ENCODE results near the gene SCO2. TPM values are rescaled to one million over a fixed set of nuclear protein-coding genes. Genes with fewer than 3 reads are reported as not detected.

Gene SCO2
- polyA plus RNA-seq, 1 donor from 2014 or later = 9.6 TPM

- Histone ChIP-seq H2AFZ (ENCODE audit: low read depth, low read length) (no peak overlapping the region), H3K79me2 (replicated peaks; ENCODE audit: insufficient read depth, low read length) (peaks cover 7% of the 10 kb centered on the region), H3K27me3 (ENCODE audit: insufficient read depth, low read depth, low read length) (no peaks in the 10 kb centered on the region), H3K9ac (ENCODE audit: low read length) (no peak overlapping the region), H3K4me2 (ENCODE audit: low read length) (no peak overlapping the region), H3K27ac (ENCODE audit: low read length) (no peak overlapping the region), H3K9me3 (ENCODE audit: low read length) (no peaks in the 10 kb centered on the region), H3K9me2 (ENCODE audit: insufficient read depth, low read length) (no peaks in the 10 kb centered on the region), H4K20me1 (ENCODE audit: insufficient read depth) (no peaks in the 10 kb centered on the region), H3F3A (ENCODE audit: insufficient read depth, low read length, poor library complexity, severe bottlenecking) (no peaks in the 10 kb centered on the region), H3K4me3 (ENCODE audit: low read length) (no peak overlapping the region), H3K36me3 (ENCODE audit: insufficient read depth, low read length) (no peaks in the 10 kb centered on the region)
- no peak for TF ChIP-seq RAD21 (conservative IDR thresholded peaks at IDR 0.05)
- TF ChIP-seq SMC3 (conservative IDR thresholded peaks at IDR 0.05; ENCODE audit: poor library complexity) = no peak
- no peak for TF ChIP-seq EP300 (conservative IDR thresholded peaks at IDR 0.05; ENCODE audit: poor library complexity, severe bottlenecking)
- TF ChIP-seq TAF1 (IDR thresholded peaks at IDR 0.05; ENCODE audit: low read depth) = no peak
- TF ChIP-seq CTCF (IDR thresholded peaks at IDR 0.05; ENCODE audit: poor library complexity, severe bottlenecking) = no peak
- no peak for TF ChIP-seq POLR2AphosphoS5 (IDR thresholded peaks at IDR 0.05)
- TF ChIP-seq EZH2 (IDR thresholded peaks at IDR 0.05; ENCODE audit: borderline replicate concordance, insufficient read depth, low read length, poor library complexity, severe bottlenecking) = no peak
These were observed 9.3 kb downstream of the SCO2 start for GRCh38 chr22:50516068-50516467.

GRCh38 chr22:50513175-50513574 is 12.2 kb downstream of the SCO2 start:
- TF ChIP-seq RAD21 (conservative IDR thresholded peaks at IDR 0.05) = no peak
- no peak for TF ChIP-seq CTCF (IDR thresholded peaks at IDR 0.05; ENCODE audit: poor library complexity, severe bottlenecking)
- no peak for TF ChIP-seq EP300 (conservative IDR thresholded peaks at IDR 0.05; ENCODE audit: poor library complexity, severe bottlenecking)
- no peak for TF ChIP-seq POLR2AphosphoS5 (IDR thresholded peaks at IDR 0.05)
- TF ChIP-seq MXI1 (conservative IDR thresholded peaks at IDR 0.05; ENCODE audit: poor library complexity, severe bottlenecking) = no peak
- no peak for TF ChIP-seq REST (IDR thresholded peaks at IDR 0.05; ENCODE audit: borderline replicate concordance)
- no peak for TF ChIP-seq EZH2 (IDR thresholded peaks at IDR 0.05; ENCODE audit: borderline replicate concordance, insufficient read depth, low read length, poor library complexity, severe bottlenecking)
- no peak for TF ChIP-seq SMC3 (conservative IDR thresholded peaks at IDR 0.05; ENCODE audit: poor library complexity)
- TF ChIP-seq TAF1 (IDR thresholded peaks at IDR 0.05; ENCODE audit: low read depth) = no peak
- H3K27ac ChIP-seq (ENCODE audit: low read length) = no peak overlapping the region
- H4K20me1 ChIP-seq (ENCODE audit: insufficient read depth) = no peaks in the 10 kb centered on the region
- no peaks in the 10 kb centered on the region for H3K9me3 ChIP-seq (ENCODE audit: low read length)
- no peak overlapping the region for H3K4me3 ChIP-seq (ENCODE audit: low read length)
- no peaks in the 10 kb centered on the region for H3F3A ChIP-seq (ENCODE audit: insufficient read depth, low read length, poor library complexity, severe bottlenecking)
- no peaks in the 10 kb centered on the region for H3K9me2 ChIP-seq (ENCODE audit: insufficient read depth, low read length)
- H3K9ac ChIP-seq (ENCODE audit: low read length) = no peak overlapping the region
- H3K27me3 ChIP-seq (ENCODE audit: insufficient read depth, low read depth, low read length) = no peaks in the 10 kb centered on the region
- peaks cover 27% of the 10 kb centered on the region for H3K79me2 ChIP-seq (replicated peaks; ENCODE audit: insufficient read depth, low read length)
- no peaks in the 10 kb centered on the region for H3K36me3 ChIP-seq (ENCODE audit: insufficient read depth, low read length)
- no peak overlapping the region for H2AFZ ChIP-seq (ENCODE audit: low read depth, low read length)
- H3K4me2 ChIP-seq (ENCODE audit: low read length) = no peak overlapping the region

All from neural cell (in vitro differentiated cells).